CD4-positive, alpha-beta T cell treated with Interleukin-17A for 1 hour (primary cell): ENCODE measurements around the gene LPAR3.

Experiments used
- DNase-seq: peaks from one replicate; pipeline ENCODE4 v3.0.0-alpha.2; 2020

Gene LPAR3

DNA sequence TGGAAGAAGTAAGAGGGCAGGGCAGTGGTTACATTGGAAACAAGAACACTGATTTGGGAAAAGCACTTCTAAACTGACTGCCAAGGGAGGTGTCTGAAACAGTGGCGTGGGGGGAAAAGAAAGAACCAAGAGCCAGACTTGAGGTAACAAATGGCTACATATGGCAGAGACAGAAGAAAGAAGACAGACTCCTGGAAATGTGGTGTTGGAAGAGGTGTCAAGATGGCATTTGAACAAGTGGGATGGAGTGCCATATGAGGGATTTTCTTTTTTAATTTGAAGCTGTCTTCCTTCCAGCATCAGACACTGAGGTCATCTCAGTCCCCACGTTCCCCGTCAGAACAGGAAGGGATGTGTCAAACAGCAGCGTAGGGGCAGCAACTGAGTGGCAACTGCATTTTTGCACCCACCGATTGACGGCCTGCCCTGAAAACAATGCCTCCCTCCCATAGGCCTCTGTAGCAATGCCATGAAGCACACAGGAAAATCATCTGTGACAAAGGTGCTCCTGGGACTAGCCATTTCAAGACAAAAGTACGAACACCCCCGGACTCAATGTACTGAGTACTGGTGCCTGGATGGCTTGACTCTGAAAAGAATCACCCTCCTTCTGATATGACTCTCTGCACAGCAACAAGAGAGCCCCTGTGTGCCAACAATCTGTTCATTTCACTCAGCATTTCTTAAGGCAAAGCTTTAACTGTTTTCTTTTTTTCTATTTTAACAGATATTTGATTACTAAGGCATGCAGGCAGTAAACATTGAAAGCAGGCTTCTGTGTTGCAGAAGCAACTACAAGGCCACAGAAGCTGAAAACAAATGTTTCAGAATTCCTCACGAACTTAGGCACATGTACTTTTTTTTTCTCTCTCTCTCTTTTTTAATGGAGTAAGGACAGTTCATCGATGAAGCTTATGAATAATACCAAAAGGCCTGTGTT lies 37.0 kb downstream of the LPAR3 start:
- no peak for DNase-seq

GRCh38 chr1:84855168-84855567 lies 37.8 kb downstream of the LPAR3 start:
- no peak for DNase-seq

DNA sequence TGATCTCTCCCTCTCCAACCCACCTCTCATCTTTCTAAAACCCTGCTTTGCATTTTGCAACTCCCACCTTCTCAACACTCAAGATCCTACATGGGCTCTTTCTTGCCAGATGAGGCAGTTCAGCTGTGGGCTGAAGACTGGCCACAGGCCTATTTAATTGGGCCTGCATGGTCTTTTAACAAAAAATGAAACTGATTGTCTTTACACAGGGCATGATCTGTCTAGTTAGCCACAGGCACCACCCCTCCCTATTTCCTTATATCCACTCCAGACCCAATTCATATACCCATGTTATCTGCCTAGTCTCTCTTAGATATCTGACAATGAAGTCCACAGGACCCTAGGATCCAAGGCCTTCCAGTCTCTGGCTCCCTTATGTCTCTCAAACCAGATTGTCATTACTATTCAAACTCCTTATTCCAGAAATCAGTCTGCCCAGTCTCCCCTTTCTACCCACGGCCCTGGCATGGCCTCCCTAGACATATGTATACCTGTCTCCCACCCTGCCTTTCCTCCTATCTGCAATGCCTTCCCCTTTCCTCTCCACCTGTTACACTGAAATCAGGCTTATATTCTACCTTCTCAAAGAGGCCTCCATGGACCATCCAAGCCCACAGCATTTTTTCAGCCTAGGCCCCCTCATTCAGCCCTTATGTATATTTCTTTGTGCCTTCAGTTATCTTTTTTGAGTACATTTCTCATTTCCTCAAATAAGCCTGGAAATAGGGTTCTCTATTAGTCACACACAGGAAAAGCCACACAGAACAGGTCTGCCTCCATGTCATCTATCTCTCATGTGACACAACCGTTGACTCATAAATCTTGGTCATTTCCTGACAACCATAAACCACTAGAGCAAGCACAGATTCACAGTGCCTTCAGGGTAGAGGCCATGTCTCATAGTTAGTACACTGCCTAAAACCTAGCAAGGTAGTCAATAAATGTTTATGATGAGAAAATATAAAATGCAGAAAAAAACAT lies 39.0 kb downstream of the LPAR3 start:
- peak; percentile 74 for DNase-seq

- DNase-seq = no peak
These were observed 41.2 kb downstream of the LPAR3 start for GRCh38 chr1:84851839-84852238.

- no peak for DNase-seq
These were observed 43.5 kb downstream of the LPAR3 start for GRCh38 chr1:84849357-84849975.

DNA sequence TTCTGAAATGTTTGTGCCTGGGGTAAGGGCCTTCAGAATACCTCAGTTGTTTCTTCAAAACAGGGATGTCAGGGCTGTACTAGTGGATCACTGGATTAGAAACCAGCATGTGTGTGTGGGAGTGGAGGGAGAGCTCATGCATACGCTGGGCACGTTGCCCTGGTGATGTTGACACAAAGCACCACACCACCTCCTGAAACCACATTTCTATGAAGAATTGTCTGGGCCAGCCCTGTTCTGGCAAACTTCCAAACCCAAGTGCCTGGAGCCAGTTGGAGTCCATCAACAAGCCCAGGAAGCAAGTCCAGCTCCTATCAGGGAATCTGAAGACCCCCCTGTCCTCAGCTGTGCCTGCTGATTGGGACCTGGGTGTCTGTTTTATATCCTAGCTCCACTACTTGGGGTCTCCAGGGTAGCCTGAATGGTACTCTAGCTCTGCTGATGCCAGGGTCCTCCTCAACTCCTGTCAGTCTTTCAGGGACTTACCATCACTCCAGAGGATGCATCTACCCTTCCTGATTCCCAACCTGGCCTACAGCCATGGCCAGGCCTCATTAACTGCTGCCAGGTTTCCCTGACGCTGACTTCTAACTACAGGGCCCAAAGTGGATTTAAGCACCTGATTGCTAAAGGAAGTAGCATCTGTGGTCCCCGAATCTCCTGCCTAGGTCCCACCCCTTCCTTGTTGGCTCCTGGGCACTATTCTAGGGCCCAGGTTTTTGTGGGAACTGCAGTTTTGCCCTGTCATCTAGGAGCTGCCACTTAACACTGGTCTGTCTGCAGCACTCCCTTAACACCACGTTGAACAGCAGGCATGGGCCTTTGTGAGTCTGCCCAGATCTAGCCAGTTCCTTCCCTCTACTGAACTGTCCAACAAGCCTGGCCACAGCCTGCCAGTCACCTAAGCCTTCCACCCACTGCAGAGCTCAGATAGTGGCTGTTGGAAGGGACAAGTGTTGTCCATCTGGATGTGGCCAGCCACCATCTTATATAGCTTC lies 45.5 kb downstream of the LPAR3 start:
- DNase-seq = peak; percentile 50

- no peak for DNase-seq
These were observed 46.6 kb downstream of the LPAR3 start for GRCh38 chr1:84846387-84846786.

GRCh38 chr1:84845357-84845756 lies 47.6 kb downstream of the LPAR3 start:
- no peak for DNase-seq

DNA sequence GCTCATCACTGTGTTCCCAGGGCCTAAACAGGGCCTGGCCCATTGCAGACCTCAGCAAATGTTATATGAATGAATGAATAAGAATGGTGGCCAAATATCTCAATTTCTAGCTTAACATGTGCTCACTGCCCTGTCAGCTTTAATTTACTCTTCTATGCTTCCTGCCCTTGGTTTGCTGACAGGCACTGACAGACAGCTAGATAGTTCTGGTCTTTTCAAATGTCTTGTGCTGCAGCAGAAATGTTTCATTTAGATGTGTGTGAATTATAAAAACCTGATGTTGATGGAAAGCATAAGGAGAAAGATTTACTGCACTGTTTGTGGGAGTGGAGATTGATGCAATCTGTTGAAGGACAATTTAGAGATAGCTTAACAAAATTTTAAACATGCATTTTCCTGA lies 48.9 kb downstream of the LPAR3 start:
- DNase-seq = no peak

DNA sequence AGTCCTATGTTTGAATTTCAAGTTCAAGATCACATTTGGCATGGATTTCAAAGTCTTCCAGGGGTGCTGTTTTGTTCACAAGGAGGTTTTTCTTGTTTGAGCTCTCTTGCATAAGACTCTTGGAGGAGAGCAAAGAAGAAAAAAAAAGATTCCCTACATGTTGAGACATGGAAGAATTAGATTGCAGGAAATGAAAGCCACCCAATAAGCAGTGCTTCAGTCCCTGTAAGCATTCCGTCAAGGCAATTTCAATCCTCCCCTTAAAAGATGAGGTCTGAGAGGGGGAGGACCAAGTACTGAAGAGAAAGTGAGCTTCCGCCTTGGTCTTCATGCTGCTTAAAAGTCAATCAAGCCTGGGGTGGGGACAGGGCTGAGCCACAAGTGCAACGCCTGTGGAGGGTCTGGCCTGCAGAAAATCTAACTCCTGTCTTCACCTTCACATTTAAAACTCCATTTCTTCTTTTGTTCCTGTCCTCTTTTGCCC lies 50.2 kb downstream of the LPAR3 start:
- no peak for DNase-seq

GRCh38 chr1:84841971-84842370 lies 51.0 kb downstream of the LPAR3 start:
- DNase-seq = no peak

- no peak for DNase-seq
These were observed 52.7 kb downstream of the LPAR3 start for GRCh38 chr1:84840346-84840745.

GRCh38 chr1:84839544-84839943 lies 53.5 kb downstream of the LPAR3 start:
- no peak for DNase-seq

DNA sequence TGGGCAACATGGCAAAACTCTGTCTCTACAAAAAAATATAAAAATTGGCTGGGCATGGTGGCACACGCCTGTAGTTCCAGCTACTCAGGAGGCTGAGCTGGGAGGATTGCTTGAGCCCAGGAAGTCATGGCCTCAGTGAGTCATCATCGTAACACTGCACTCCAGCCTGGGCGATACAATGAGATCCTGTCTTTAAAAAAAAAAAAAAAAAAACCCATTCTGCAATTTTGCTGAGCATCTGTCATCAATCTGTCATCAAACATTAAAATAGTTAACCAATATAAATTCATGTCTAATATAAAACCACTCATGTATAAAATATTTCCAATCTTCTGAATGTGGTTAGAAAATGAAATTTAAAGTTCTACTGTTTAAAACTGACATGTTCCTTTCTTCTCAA lies 56.9 kb downstream of the LPAR3 start:
- DNase-seq = no peak

DNA sequence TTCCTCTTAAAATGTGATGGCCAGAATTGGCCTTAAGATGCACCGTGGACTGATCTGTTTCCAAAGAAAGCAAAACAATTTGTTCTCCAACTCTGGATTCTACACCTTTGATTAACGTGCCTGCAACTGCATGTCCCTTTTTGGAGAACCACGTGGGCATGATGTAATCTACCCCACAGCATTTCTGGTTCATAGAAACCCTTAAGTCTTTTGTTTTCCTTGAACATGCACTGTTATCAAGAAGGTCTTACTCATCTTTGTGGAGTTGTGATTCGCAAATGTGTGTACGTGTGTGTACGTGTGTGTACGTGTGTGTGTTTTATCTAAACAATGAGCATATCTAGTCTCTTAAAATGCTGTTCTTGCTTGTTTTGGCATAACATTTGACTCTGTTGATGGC lies 57.8 kb downstream of the LPAR3 start:
- no peak for DNase-seq

DNA sequence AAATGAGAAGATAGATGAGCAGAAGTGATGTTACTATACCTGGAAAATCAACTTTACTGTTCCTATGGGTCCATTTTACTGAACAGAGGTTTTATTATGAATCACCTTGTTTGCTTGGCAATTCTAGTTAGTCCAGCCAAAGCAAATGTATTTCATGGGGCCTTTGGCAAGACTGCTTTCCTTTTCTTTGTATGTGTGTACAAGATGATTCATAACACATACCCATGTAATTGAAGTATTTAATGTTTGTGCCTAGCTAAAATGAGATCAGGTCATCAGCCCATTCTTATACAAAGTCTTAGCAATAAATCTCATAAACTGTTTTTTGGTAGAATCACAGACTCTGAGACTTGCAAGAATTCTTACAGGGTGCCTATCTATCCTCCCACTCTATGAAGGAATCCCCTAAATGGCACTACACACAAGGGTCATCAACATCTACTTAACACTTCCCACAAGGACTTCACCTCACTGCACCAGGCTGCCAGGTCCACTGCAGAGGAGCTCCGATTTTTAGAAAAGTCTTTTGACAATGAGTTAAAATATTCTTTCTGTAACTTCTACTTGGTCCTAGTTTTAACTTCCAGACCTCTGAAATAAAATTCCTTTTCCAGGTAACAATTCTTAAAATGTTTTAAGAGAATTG lies 58.5 kb downstream of the LPAR3 start:
- DNase-seq = no peak

DNA sequence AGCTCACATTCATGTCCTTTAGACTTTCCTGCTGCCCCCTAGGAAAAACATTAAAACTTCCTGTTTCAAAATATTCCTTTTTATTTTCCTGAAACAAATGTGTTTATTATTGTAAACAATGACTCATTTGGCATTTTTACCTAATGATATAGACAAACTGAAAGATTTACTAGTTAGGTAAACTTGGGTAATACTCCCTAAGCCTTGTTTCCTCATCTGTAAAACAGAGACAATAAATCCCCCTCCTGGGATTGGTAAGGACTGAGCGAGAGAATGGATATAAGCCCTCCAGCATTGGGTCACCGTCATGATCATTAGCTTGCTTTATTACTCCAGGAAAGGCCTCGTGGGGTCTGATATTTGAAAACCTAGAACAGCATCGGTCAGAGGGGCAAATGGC lies 59.8 kb downstream of the LPAR3 start:
- no peak for DNase-seq

GRCh38 chr1:84830136-84830535 lies 62.9 kb downstream of the LPAR3 start:
- no peak for DNase-seq

- DNase-seq = no peak
These were observed 65.0 kb downstream of the LPAR3 start for GRCh38 chr1:84827976-84828375.

GRCh38 chr1:84827555-84827954 lies 65.5 kb downstream of the LPAR3 start:
- DNase-seq = no peak

DNA sequence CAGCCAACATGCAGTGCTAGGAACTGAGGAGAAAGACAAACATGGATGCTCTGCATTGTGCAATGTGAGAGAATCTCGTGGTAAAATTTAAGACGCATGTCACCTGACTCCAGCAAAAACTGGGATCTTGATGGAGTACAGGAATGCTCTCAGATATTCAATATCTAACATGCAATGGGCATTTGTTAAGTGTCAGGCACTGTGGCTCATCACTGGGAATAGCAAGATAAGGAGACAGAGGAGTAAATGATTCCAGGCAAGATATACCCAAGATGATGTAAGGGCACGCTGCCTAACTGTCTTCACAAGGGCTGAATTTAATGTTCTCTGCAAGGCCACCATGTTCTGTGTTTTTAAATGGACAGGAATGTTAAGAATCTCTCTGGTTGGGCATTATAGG lies 67.8 kb downstream of the LPAR3 start:
- no peak for DNase-seq
